Ascending aorta (tissue), 2 donors: ENCODE data around the gene HLA-DOA. TPM values are rescaled to one million over a fixed set of nuclear protein-coding genes. Genes with fewer than 3 reads are reported as not detected.

Source experiments
- DNase-seq, 2 donors: peaks; one replicate each; pipeline ENCODE4 v3.0.0-alpha.2; 2019; ENCODE audit warnings: low spot score in 2 of 2
- H3K27ac ChIP-seq, 2 donors: fragments of 200-600 bp; sonication (generic); one replicate each; pipeline ENCODE4 v1.5.1; 2016 to 2017; ENCODE audit warnings: mild to moderate bottlenecking in 1 of 2
- H3K27me3 ChIP-seq: fragments of 200-600 bp; sonication (generic); one replicate; pipeline ENCODE4 v1.5.1; 2017
- H3K36me3 ChIP-seq, 2 donors: fragments of 200-600 bp; sonication (generic); one replicate each; pipeline ENCODE4 v1.5.1; 2016
- H3K4me1 ChIP-seq, 2 donors: fragments of 200-600 bp; sonication (generic); one replicate each; pipeline ENCODE4 v1.5.1; 2016 to 2017; ENCODE audit warnings: mild to moderate bottlenecking in 1 of 2
- H3K4me3 ChIP-seq, 2 donors: fragments of 200-600 bp; sonication (generic); one replicate each; pipeline ENCODE4 v1.5.1; 2016 to 2017; ENCODE audit warnings: mild to moderate bottlenecking in 1 of 2
- H3K9me3 ChIP-seq, 2 donors: fragments of 200-600 bp; sonication (generic); one replicate each; pipeline ENCODE4 v1.5.1; 2016
- CTCF ChIP-seq, 3 experiments: fragments of 200-600 bp in 2 of 3; fragments of 450-650 bp in 1 of 3; sonication (generic) in 2 of 3; IDR thresholded peaks; one replicate each; pipeline ENCODE4 v1.5.1; 2016 to 2019; ENCODE audit warnings: antibody characterized with exemption in 3 of 3, mild to moderate bottlenecking in 1 of 3, moderate library complexity in 1 of 3
- intact Hi-C: fragments of 100-400 bp; cut with DNase I; formaldehyde crosslinking; loops from one replicate; pipeline ENCODE4 v1.15.1; 2023
- total RNA-seq: library from RNA; depleted of rRNA; stranded (reverse); fragments of >200 nt; gene quantifications from one replicate; pipeline ENCODE4 v1.1.0, GENCODE V29; 2016

Gene HLA-DOA
- total RNA-seq, 1 donor from 2014 or later, result 358 TPM

- intact Hi-C loops, result no loop called here
- H3K27me3 ChIP-seq, result no peaks in the 10 kb centered on the region
- no peak overlapping the region for H3K4me3 ChIP-seq
- H3K9me3 ChIP-seq, result no peaks in the 10 kb centered on the region
- TF ChIP-seq CTCF (IDR thresholded peaks at IDR 0.05), result no peak
- no peak overlapping the region for H3K27ac ChIP-seq
- no peaks in the 10 kb centered on the region for H3K4me1 ChIP-seq
- DNase-seq, result no peak
- H3K36me3 ChIP-seq, result no peaks in the 10 kb centered on the region
Measured at GRCh38 chr6:32989368-32989767, 20.0 kb downstream of the HLA-DOA start.

DNA sequence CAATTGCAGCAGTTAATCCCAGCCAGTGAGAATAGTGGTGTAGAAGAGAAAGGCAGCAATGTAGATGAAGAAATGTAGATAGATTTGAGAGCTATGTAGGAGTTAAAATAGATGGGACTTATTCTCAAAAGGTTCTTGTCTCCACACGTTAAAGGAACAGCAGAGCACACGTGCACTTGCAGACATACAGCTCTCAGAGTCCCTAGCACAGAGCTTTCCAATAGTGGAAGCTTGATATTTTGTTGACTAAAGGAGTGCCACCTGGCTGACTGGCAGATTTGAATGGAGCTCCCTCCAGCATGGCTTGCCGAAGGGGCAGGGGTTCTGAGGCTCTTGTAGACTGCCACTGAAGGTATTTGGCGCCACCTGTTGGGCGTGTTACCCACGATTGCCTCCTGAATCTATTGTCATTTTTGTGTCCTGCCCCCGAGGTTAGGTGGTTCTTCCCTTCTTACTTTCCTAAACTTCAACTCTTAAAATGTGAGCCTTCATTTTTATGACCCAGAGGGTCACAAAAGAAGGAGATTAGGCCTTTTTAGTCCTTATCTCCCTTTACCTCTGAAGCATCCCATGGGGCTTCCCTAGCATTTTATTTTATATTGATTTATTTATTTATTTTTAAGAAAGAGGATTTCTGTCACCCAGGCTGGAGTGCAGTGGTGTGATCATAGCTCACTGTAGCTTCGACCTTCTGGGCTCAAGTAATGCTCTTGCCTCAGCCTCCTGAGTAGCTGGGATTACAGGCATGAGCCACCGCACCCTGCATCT is 24.6 kb downstream of the HLA-DOA start:
- H3K4me3 ChIP-seq, result no peak overlapping the region
- H3K27me3 ChIP-seq, result no peaks in the 10 kb centered on the region
- peaks cover 0 to 3% of the 10 kb centered on the region in 2 donors for H3K4me1 ChIP-seq
- H3K36me3 ChIP-seq, result peaks cover 23 to 24% of the 10 kb centered on the region in 2 donors
- H3K9me3 ChIP-seq, result no peaks in the 10 kb centered on the region
- intact Hi-C loops, result loop anchor here (1.0 kb wide), 2 partner anchors 52 to 100 kb away; no protein-coding TSS in a partner anchor
- peak; percentile 71 to 95 for DNase-seq
- H3K27ac ChIP-seq, result peak overlapping the region in 1 of 2 donors; percentile 18
- TF ChIP-seq CTCF (IDR thresholded peaks at IDR 0.05), result peak; percentile 78 to 95 (median 89)

- Histone ChIP-seq H3K27ac (peak overlapping the region in 1 of 2 donors; percentile 18), H3K9me3 (no peaks in the 10 kb centered on the region), H3K27me3 (no peaks in the 10 kb centered on the region), H3K4me3 (no peak overlapping the region), H3K4me1 (peaks cover 0 to 3% of the 10 kb centered on the region in 2 donors), H3K36me3 (peaks cover 30 to 31% of the 10 kb centered on the region in 2 donors)
- intact Hi-C loops, result loop anchor here (1.0 kb wide), 2 partner anchors 51 to 99 kb away; no protein-coding TSS in a partner anchor
- no peak for TF ChIP-seq CTCF (IDR thresholded peaks at IDR 0.05)
- DNase-seq, result no peak
Measured at GRCh38 chr6:32983964-32984621, 25.3 kb downstream of the HLA-DOA start.

DNA sequence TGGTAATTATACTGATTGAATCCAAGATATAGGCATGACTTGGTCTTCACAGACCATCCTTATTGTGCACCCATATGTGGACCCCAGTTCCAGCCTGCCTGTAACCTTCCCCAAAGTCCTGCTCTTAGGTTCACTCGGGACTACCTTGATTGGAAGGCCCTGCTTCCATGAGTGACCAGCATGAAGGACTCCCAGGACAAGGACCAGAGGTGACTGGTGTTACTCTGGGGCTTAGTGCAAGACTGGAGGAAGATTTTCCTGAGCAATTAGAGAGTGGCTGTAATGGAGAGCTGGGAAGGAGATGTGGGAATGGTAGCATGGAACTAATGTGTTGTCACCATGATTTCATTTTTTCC is 25.9 kb downstream of the HLA-DOA start:
- no peaks in the 10 kb centered on the region for H3K27me3 ChIP-seq
- no peak for TF ChIP-seq CTCF (IDR thresholded peaks at IDR 0.05)
- DNase-seq, result no peak
- peaks cover 0 to 3% of the 10 kb centered on the region in 2 donors for H3K4me1 ChIP-seq
- H3K4me3 ChIP-seq, result no peak overlapping the region
- peaks cover 36 to 37% of the 10 kb centered on the region in 2 donors for H3K36me3 ChIP-seq
- intact Hi-C loops, result no loop called here
- H3K27ac ChIP-seq, result peak overlapping the region in 1 of 2 donors; percentile 12
- no peaks in the 10 kb centered on the region for H3K9me3 ChIP-seq

- peaks cover 0 to 6% of the 10 kb centered on the region in 2 donors for H3K4me1 ChIP-seq
- intact Hi-C loops, result no loop called here
- no peak for TF ChIP-seq CTCF (IDR thresholded peaks at IDR 0.05)
Measured at GRCh38 chr6:32982702-32983492, 26.5 kb downstream of the HLA-DOA start.

More at GRCh38 chr6:32982702-32983492, 26.5 kb downstream of the HLA-DOA start:
- Histone ChIP-seq H3K4me3 (no peak overlapping the region), H3K36me3 (peaks cover 42 to 43% of the 10 kb centered on the region in 2 donors), H3K27ac (peak overlapping the region in 1 of 2 donors; percentile 12), H3K9me3 (no peaks in the 10 kb centered on the region), H3K27me3 (no peaks in the 10 kb centered on the region)
- DNase-seq, result no peak
